ENCODE results near the gene DLX1. TPM values are rescaled to one million over a fixed set of nuclear protein-coding genes. Genes with fewer than 3 reads are reported as not detected.

The DLX1 gene
- total RNA-seq, 1 donor from 2014 or later: not detected

GRCh38 chr2:172095905-172096625 is 10.8 kb downstream of the DLX1 start:
- no peak for DNase-seq
- ATAC-seq: no peak
- intact Hi-C loops (cut with micrococcal nuclease): no loop called here

- ATAC-seq (peak; percentile 21), DNase-seq (no peak)
Measured at GRCh38 chr2:172096626-172097547, 11.6 kb downstream of the DLX1 start.

GRCh38 chr2:172097557-172098131 is 12.3 kb downstream of the DLX1 start:
- ATAC-seq: no peak
- DNase-seq: no peak
- intact Hi-C loops (cut with micrococcal nuclease): no loop called here

More at GRCh38 chr2:172096626-172097547, 11.6 kb downstream of the DLX1 start:
- intact Hi-C loops (cut with micrococcal nuclease): no loop called here

- DNase-seq: no peak
- ATAC-seq: no peak
- intact Hi-C loops (cut with micrococcal nuclease): no loop called here
Measured at GRCh38 chr2:172098287-172098649, 13.0 kb downstream of the DLX1 start.

- intact Hi-C loops (cut with micrococcal nuclease): no loop called here
- peak; percentile 53 for DNase-seq
- no peak for ATAC-seq
Measured at GRCh38 chr2:172098650-172099471, 13.6 kb downstream of the DLX1 start.

GRCh38 chr2:172099472-172100079 is 14.3 kb downstream of the DLX1 start:
- ATAC-seq: no peak
- intact Hi-C loops (cut with micrococcal nuclease): no loop called here
- no peak for DNase-seq

- intact Hi-C loops (cut with micrococcal nuclease): no loop called here
- DNase-seq (no peak), ATAC-seq (no peak)
Measured at GRCh38 chr2:172100080-172100934, 15.0 kb downstream of the DLX1 start.

GRCh38 chr2:172100935-172101820 is 15.9 kb downstream of the DLX1 start:
- DNase-seq: peak; percentile 32
- intact Hi-C loops (cut with micrococcal nuclease): no loop called here
- ATAC-seq: no peak

GRCh38 chr2:172101821-172102390 is 16.6 kb downstream of the DLX1 start:
- ATAC-seq: peak; percentile 17
- DNase-seq: no peak
- intact Hi-C loops (cut with micrococcal nuclease): no loop called here

GRCh38 chr2:172102391-172103359 is 17.4 kb downstream of the DLX1 start, which contains the start of gene DLX2:
Gene DLX2, minus strand, starts transcription at chr2:172102900. Its CDS starts 362 bp downstream, at chr2:172102538.
- intact Hi-C loops (cut with micrococcal nuclease): no loop called here
- ATAC-seq: peak; percentile 81

GRCh38 chr2:172103471-172104272 is 18.4 kb downstream of the DLX1 start:
- intact Hi-C loops (cut with micrococcal nuclease): no loop called here
- peak; percentile 78 for ATAC-seq
- DNase-seq: peak; percentile 81

More at GRCh38 chr2:172102391-172103359, 17.4 kb downstream of the DLX1 start, which contains the start of gene DLX2:
- peak; percentile 81 for DNase-seq

GRCh38 chr2:172105471-172106107 is 20.3 kb downstream of the DLX1 start:
- no peak for DNase-seq
- intact Hi-C loops (cut with micrococcal nuclease): no loop called here
- no peak for ATAC-seq

GRCh38 chr2:172106108-172106961 is 21.0 kb downstream of the DLX1 start:
- intact Hi-C loops (cut with micrococcal nuclease): no loop called here
- DNase-seq (peak; percentile 32), ATAC-seq (peak; percentile 18)
